NCI-H748 treated with DMSO at 0.1 percent for 48 hours (cell line): ENCODE results near the gene TMEM125.
A peak's percentile ranks its signal among the peaks of the same experiment; 100 is the strongest.

Experiments used
- DNase-seq: peaks from one replicate; lab custom pipeline; 2025; lab: John Stamatoyannopoulos, UW

Gene TMEM125

GRCh38 chr1:43269627-43270375, at the start of gene TMEM125:
Gene TMEM125, plus strand, starts transcription at chr1:43269983. Its CDS starts 2,740 bp downstream, at chr1:43272723.
- DNase-seq = no peak

- DNase-seq = no peak
These were observed 48.6 kb upstream of the TMEM125 start for GRCh38 chr1:43220905-43221778.

- no peak for DNase-seq
These were observed 48.0 kb upstream of the TMEM125 start for GRCh38 chr1:43221797-43222196.

- DNase-seq = no peak
These were observed 46.9 kb upstream of the TMEM125 start for GRCh38 chr1:43222879-43223278.

- DNase-seq = no peak
These were observed 44.6 kb upstream of the TMEM125 start for GRCh38 chr1:43225168-43225567.

GRCh38 chr1:43227143-43227764, 42.5 kb upstream of the TMEM125 start:
- peak; percentile 100 for DNase-seq

GRCh38 chr1:43229826-43230780, 39.7 kb upstream of the TMEM125 start:
- no peak for DNase-seq

GRCh38 chr1:43232074-43232473, 37.7 kb upstream of the TMEM125 start:
- DNase-seq = no peak

- no peak for DNase-seq
These were observed 37.3 kb upstream of the TMEM125 start for GRCh38 chr1:43232482-43232881.

GRCh38 chr1:43233631-43234030, 36.2 kb upstream of the TMEM125 start:
- DNase-seq = no peak

GRCh38 chr1:43234267-43234666, 35.5 kb upstream of the TMEM125 start:
- DNase-seq = no peak

GRCh38 chr1:43235040-43235439, 34.7 kb upstream of the TMEM125 start:
- no peak for DNase-seq

GRCh38 chr1:43235451-43236121, 34.2 kb upstream of the TMEM125 start:
- no peak for DNase-seq

GRCh38 chr1:43237121-43237520, 32.7 kb upstream of the TMEM125 start:
- DNase-seq = no peak

GRCh38 chr1:43238085-43238484, 31.7 kb upstream of the TMEM125 start:
- DNase-seq = peak; percentile 98

GRCh38 chr1:43238991-43239469, 30.8 kb upstream of the TMEM125 start:
- DNase-seq = no peak

- no peak for DNase-seq
These were observed 30.3 kb upstream of the TMEM125 start for GRCh38 chr1:43239484-43239883.

GRCh38 chr1:43241413-43241836, 28.4 kb upstream of the TMEM125 start:
- DNase-seq = no peak

GRCh38 chr1:43243299-43243698, 26.5 kb upstream of the TMEM125 start:
- DNase-seq = no peak

- DNase-seq = no peak
These were observed 23.1 kb upstream of the TMEM125 start for GRCh38 chr1:43246466-43247213.
